Femur (tissue), 1 donor: ENCODE measurements around the gene SLC51B.

ENCODE experiments used
- DNase-seq: peaks from one replicate; pipeline ENCODE4 v3.0.0-alpha.2; 2017

SLC51B gene

DNA sequence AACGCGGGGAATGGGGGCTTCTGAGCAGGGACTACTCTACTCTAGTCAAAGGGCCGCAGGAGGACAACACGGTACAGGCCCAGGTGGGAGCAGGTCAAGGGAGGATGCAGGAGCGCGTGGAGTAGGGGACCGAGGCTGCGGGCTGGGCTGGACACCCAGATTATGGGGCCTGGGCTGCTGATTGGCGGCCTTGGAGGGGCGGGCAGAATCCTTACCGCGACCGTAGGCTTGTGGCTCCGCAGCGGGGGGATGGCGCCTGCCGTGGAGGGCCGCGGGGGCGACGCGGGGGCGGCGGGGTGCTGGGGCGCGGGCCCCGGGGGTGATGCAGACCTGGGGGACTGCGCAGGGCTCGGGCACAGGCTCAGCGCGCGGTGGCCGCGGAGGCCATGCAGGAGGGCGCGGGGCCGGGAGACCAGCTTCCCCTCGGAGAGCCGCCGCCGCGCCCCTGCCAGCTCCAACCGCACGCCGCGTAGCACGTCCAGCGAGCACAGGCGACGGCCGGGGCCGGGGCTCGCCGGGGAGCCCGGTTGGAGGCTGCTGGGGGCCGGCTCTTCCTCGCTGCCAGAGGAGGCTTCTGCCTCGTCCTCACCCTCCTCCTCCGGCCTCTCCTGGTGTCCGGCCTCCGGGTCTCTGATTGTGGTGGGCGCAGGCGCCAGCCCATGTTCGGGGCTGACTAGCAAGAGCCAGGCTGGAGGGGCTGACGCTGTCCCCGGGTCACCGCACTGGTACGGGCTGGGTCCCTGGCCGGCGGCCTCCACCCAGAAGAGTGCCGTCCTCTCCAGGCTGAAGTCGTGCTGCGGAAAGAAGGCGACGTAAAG is 56.9 kb downstream of the SLC51B start:
- DNase-seq = no peak

GRCh38 chr15:65102912-65103311 is 57.7 kb downstream of the SLC51B start:
- DNase-seq = no peak
